ENCODE results near the gene DUSP16. TPM values are rescaled to one million over a fixed set of nuclear protein-coding genes. Genes with fewer than 3 reads are reported as not detected.

The DUSP16 gene
- polyA plus RNA-seq, 2 donors = 6.3 to 9.2 TPM

DNA sequence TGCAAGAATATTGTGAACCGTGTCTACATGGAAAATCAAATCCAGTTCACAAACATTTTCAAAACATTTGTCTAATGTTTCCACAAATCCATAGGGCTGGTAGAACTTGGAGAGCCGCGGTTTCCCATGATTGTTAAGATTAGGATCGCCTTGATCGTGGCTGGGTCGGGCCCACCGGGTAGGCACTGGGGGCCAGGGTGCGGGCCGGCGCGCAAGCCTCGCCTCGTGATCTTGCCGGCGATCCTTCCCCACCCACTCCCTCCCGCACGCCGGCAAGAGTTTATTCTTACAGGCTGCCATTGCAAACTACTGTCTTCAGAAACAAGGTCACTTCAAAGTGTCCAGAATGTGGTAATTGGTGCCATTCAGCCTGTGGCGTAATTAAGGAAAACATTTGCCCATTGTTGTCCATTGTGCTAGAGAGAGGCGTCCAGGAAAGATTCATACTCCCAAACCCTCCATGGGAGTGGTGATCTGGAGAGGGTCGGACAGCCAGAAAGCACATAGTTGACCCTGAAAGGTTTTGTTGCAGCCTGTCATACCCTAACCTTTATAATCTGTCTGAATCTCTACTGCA, 110.2 kb downstream of the DUSP16 start:
- no peak overlapping the region for H3K27ac ChIP-seq (ENCODE audit: low read depth in 2 of 2, low read length in 1 of 2)
- H3K4me3 ChIP-seq (ENCODE audit: low read depth in 1 of 2, low read length in 2 of 2) = no peak overlapping the region
- no peaks in the 10 kb centered on the region for H3K27me3 ChIP-seq (ENCODE audit: control insufficient read depth in 1 of 2, insufficient read depth in 2 of 2, low read length in 2 of 2)
- peaks cover 0 to 3% of the 10 kb centered on the region in 2 donors for H3K4me1 ChIP-seq (ENCODE audit: control insufficient read depth in 2 of 2, insufficient read depth in 2 of 2, low read length in 1 of 2)
- H3K9me3 ChIP-seq (ENCODE audit: control insufficient read depth in 2 of 2, insufficient read depth in 1 of 2, low read depth in 1 of 2, low read length in 1 of 2) = no peaks in the 10 kb centered on the region
- no peaks in the 10 kb centered on the region for H3K36me3 ChIP-seq (ENCODE audit: control insufficient read depth in 2 of 2, insufficient read depth in 2 of 2, low read length in 1 of 2)
- 96 to 97% methylated on average over 21 of the region's 21 CpGs for WGBS, 2 donors

DNA sequence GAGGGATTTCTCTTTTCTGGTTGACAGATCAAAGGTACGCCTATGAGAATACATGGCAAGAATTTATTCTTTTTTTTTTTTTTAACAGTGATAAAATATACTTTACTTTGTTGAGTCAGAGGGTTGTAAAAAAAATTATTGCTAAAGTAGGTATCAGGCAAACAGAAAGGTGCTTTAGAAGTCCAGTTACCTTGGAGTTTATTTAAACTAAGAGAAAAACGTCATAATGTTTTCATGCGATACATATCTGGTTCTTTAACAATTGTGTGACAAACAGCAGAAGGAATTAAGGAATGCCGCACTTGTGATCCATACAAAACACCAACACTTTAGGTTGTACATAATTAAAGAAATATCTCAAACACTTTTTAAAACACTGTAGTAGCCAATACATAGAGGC, 111.6 kb downstream of the DUSP16 start:
- Histone ChIP-seq H3K4me3 (ENCODE audit: low read depth in 1 of 2, low read length in 2 of 2) (no peak overlapping the region), H3K36me3 (ENCODE audit: control insufficient read depth in 2 of 2, insufficient read depth in 2 of 2, low read length in 1 of 2) (no peaks in the 10 kb centered on the region), H3K4me1 (ENCODE audit: control insufficient read depth in 2 of 2, insufficient read depth in 2 of 2, low read length in 1 of 2) (peaks cover 0 to 3% of the 10 kb centered on the region in 2 donors), H3K27ac (ENCODE audit: low read depth in 2 of 2, low read length in 1 of 2) (no peak overlapping the region), H3K27me3 (ENCODE audit: control insufficient read depth in 1 of 2, insufficient read depth in 2 of 2, low read length in 2 of 2) (no peaks in the 10 kb centered on the region), H3K9me3 (ENCODE audit: control insufficient read depth in 2 of 2, insufficient read depth in 1 of 2, low read depth in 1 of 2, low read length in 1 of 2) (no peaks in the 10 kb centered on the region)
- WGBS, 2 donors = 79 to 85% methylated on average over 4 of the region's 4 CpGs

DNA sequence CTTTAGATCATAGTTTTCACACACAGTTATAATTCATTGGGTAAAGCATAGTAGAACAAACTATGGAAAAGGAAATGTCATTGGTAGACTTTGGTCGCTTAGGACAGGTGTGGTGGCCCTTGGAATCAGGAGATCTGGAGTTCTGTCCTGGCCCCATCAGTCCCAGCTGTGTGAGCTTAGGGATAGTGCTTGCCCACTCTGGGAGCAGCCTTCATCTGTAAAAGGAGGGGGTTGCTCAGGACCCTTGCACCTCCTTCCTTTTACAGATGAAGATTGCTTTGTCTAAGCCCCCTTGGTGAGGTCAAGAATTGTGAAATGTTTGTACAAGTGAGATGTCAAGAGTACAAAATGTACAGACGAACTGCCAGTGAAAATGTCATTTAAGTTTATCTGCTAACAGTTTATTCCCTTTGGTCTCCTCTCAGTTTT, 112.6 kb downstream of the DUSP16 start:
- H3K4me3 ChIP-seq (ENCODE audit: low read depth in 1 of 2, low read length in 2 of 2) = no peak overlapping the region
- 71 to 85% methylated on average over 2 of the region's 2 CpGs for WGBS, 2 donors
- no peak overlapping the region for H3K27ac ChIP-seq (ENCODE audit: low read depth in 2 of 2, low read length in 1 of 2)

DNA sequence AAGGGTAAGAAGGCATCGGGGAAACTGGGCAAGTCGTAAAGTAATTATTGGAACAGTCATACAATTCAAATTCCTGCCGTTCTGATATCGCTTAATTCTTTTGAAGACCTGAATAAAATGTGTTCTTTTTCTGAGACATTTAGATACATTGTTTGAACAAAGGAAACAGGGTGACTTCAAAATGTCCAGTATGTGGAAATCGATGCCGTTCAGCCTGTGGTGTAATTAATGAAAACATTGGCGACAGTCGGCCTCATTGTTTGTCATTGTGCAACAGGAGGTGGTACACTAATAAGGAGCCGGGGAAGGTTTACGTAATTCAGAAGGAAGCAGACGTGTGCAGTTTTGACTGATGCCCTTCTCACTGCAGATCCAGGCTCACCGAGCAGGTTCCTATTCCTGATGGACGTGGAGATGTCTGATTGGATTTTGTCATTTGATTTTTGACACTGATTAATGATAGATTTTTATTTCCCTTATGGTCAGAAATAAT, 113.1 kb downstream of the DUSP16 start:
- no peaks in the 10 kb centered on the region for H3K9me3 ChIP-seq (ENCODE audit: control insufficient read depth in 2 of 2, insufficient read depth in 1 of 2, low read depth in 1 of 2, low read length in 1 of 2)
- no peak overlapping the region for H3K27ac ChIP-seq (ENCODE audit: low read depth in 2 of 2, low read length in 1 of 2)

More for the DNA sequence above, 112.6 kb downstream of the DUSP16 start:
- Histone ChIP-seq H3K36me3 (ENCODE audit: control insufficient read depth in 2 of 2, insufficient read depth in 2 of 2, low read length in 1 of 2) (no peaks in the 10 kb centered on the region), H3K9me3 (ENCODE audit: control insufficient read depth in 2 of 2, insufficient read depth in 1 of 2, low read depth in 1 of 2, low read length in 1 of 2) (no peaks in the 10 kb centered on the region), H3K27me3 (ENCODE audit: control insufficient read depth in 1 of 2, insufficient read depth in 2 of 2, low read length in 2 of 2) (no peaks in the 10 kb centered on the region), H3K4me1 (ENCODE audit: control insufficient read depth in 2 of 2, insufficient read depth in 2 of 2, low read length in 1 of 2) (peaks cover 0 to 3% of the 10 kb centered on the region in 2 donors)

DNA sequence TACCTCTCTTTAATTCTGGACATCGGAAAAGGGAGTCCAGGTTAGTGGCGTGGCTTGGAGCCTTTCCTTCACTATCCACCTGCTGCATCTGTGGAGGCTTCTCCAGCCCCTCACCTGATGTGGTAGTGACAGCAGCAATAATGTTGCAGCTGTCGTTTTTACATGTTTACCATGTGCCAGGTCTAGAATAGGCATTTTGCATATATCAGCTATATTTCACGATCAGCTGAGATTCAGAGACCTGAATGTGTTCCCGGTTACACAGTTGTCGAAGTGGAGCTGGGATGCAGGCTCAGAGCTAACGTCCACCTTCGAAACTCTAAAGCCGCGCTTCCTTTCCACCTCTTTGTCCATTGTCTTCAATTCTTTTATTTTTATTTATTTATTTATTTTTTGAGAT, 114.8 kb downstream of the DUSP16 start:
- H3K27ac ChIP-seq (ENCODE audit: low read depth in 2 of 2, low read length in 1 of 2) = no peak overlapping the region
- 96 to 97% methylated on average over 10 of the region's 10 CpGs for WGBS, 2 donors
- no peaks in the 10 kb centered on the region for H3K27me3 ChIP-seq (ENCODE audit: control insufficient read depth in 1 of 2, insufficient read depth in 2 of 2, low read length in 2 of 2)
- no peaks in the 10 kb centered on the region for H3K9me3 ChIP-seq (ENCODE audit: control insufficient read depth in 2 of 2, insufficient read depth in 1 of 2, low read depth in 1 of 2, low read length in 1 of 2)
- no peak overlapping the region for H3K4me3 ChIP-seq (ENCODE audit: low read depth in 1 of 2, low read length in 2 of 2)
- H3K4me1 ChIP-seq (ENCODE audit: control insufficient read depth in 2 of 2, insufficient read depth in 2 of 2, low read length in 1 of 2) = peaks cover 3 to 9% of the 10 kb centered on the region in 2 donors
- no peaks in the 10 kb centered on the region for H3K36me3 ChIP-seq (ENCODE audit: control insufficient read depth in 2 of 2, insufficient read depth in 2 of 2, low read length in 1 of 2)

More for the DNA sequence above, 113.1 kb downstream of the DUSP16 start:
- H3K27me3 ChIP-seq (ENCODE audit: control insufficient read depth in 1 of 2, insufficient read depth in 2 of 2, low read length in 2 of 2) = no peaks in the 10 kb centered on the region
- 59 to 60% methylated on average over 13 of the region's 13 CpGs for WGBS, 2 donors
- H3K36me3 ChIP-seq (ENCODE audit: control insufficient read depth in 2 of 2, insufficient read depth in 2 of 2, low read length in 1 of 2) = no peaks in the 10 kb centered on the region
- H3K4me3 ChIP-seq (ENCODE audit: low read depth in 1 of 2, low read length in 2 of 2) = no peak overlapping the region
- peaks cover 0 to 3% of the 10 kb centered on the region in 2 donors for H3K4me1 ChIP-seq (ENCODE audit: control insufficient read depth in 2 of 2, insufficient read depth in 2 of 2, low read length in 1 of 2)

DNA sequence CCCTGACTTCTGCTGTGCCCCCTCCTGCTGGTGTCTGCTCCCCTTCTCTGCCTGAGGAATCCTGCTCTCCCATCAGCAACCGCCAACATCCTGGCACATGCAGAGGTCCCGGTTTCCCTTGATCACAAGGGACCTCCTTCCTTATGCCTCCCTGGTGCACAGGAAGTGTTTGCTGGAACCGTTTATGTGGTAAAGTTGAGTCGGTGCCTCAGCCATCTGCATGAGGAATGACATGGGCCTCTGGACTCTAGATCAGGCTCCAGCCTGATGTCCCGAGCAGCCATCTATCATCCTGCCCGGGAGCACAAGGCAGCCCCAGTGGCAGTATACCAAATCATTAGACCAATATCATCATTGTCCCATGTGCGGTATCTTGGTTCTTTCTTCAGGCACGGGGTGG, 115.4 kb downstream of the DUSP16 start:
- H3K27me3 ChIP-seq (ENCODE audit: control insufficient read depth in 1 of 2, insufficient read depth in 2 of 2, low read length in 2 of 2) = no peaks in the 10 kb centered on the region
- no peaks in the 10 kb centered on the region for H3K9me3 ChIP-seq (ENCODE audit: control insufficient read depth in 2 of 2, insufficient read depth in 1 of 2, low read depth in 1 of 2, low read length in 1 of 2)
- H3K36me3 ChIP-seq (ENCODE audit: control insufficient read depth in 2 of 2, insufficient read depth in 2 of 2, low read length in 1 of 2) = no peaks in the 10 kb centered on the region
- no peak overlapping the region for H3K27ac ChIP-seq (ENCODE audit: low read depth in 2 of 2, low read length in 1 of 2)
- 74 to 81% methylated on average over 8 of the region's 8 CpGs for WGBS, 2 donors
- H3K4me1 ChIP-seq (ENCODE audit: control insufficient read depth in 2 of 2, insufficient read depth in 2 of 2, low read length in 1 of 2) = peaks cover 3 to 9% of the 10 kb centered on the region in 2 donors
- no peak overlapping the region for H3K4me3 ChIP-seq (ENCODE audit: low read depth in 1 of 2, low read length in 2 of 2)

DNA sequence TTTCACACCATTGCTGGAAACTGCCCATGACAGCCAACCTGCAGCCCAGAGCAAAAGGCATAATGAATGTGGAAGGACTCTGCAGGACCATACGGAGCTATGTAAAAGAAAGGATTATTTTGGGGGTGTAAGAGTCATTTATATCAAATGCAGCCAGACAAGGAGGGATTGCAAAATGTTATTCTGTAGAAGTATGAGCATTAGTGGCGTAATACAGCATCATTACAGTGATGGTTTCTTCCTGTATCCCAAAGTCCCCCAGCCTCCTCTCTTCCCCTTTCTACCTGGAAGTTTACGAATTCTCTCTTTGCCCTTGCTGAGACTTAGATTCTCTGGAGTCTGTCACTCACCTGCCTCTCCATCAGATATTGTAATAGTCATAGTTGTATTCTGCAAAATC, 115.9 kb downstream of the DUSP16 start:
- Histone ChIP-seq H3K4me3 (ENCODE audit: low read depth in 1 of 2, low read length in 2 of 2) (no peak overlapping the region), H3K4me1 (ENCODE audit: control insufficient read depth in 2 of 2, insufficient read depth in 2 of 2, low read length in 1 of 2) (peaks cover 3 to 11% of the 10 kb centered on the region in 2 donors), H3K27ac (ENCODE audit: low read depth in 2 of 2, low read length in 1 of 2) (no peak overlapping the region), H3K27me3 (ENCODE audit: control insufficient read depth in 1 of 2, insufficient read depth in 2 of 2, low read length in 2 of 2) (no peaks in the 10 kb centered on the region), H3K9me3 (ENCODE audit: control insufficient read depth in 2 of 2, insufficient read depth in 1 of 2, low read depth in 1 of 2, low read length in 1 of 2) (no peaks in the 10 kb centered on the region), H3K36me3 (ENCODE audit: control insufficient read depth in 2 of 2, insufficient read depth in 2 of 2, low read length in 1 of 2) (no peaks in the 10 kb centered on the region)
- 91 to 93% methylated on average over 3 of the region's 3 CpGs for WGBS, 2 donors

DNA sequence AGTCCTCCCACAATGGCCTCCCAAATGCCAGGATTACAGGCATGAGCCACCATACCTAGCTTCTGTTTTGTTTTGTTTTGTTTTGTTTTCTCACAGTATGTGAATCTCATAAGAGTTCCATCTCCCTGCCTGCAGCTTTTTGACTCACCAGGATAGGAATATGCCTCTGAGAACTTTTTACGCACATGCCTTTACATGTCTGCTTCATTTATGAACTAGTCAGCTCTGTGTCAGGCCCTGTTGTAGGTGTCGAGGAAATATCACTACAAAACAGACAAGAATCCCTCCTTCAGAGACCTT, 116.8 kb downstream of the DUSP16 start:
- no peak overlapping the region for H3K27ac ChIP-seq (ENCODE audit: low read depth in 2 of 2, low read length in 1 of 2)
- H3K4me3 ChIP-seq (ENCODE audit: low read depth in 1 of 2, low read length in 2 of 2) = no peak overlapping the region
- peaks cover 3 to 13% of the 10 kb centered on the region in 2 donors for H3K4me1 ChIP-seq (ENCODE audit: control insufficient read depth in 2 of 2, insufficient read depth in 2 of 2, low read length in 1 of 2)
- 70 to 79% methylated on average over 2 of the region's 2 CpGs for WGBS, 2 donors
- H3K27me3 ChIP-seq (ENCODE audit: control insufficient read depth in 1 of 2, insufficient read depth in 2 of 2, low read length in 2 of 2) = no peaks in the 10 kb centered on the region
- no peaks in the 10 kb centered on the region for H3K9me3 ChIP-seq (ENCODE audit: control insufficient read depth in 2 of 2, insufficient read depth in 1 of 2, low read depth in 1 of 2, low read length in 1 of 2)
- peaks cover 0 to 1% of the 10 kb centered on the region in 2 donors for H3K36me3 ChIP-seq (ENCODE audit: control insufficient read depth in 2 of 2, insufficient read depth in 2 of 2, low read length in 1 of 2)

DNA sequence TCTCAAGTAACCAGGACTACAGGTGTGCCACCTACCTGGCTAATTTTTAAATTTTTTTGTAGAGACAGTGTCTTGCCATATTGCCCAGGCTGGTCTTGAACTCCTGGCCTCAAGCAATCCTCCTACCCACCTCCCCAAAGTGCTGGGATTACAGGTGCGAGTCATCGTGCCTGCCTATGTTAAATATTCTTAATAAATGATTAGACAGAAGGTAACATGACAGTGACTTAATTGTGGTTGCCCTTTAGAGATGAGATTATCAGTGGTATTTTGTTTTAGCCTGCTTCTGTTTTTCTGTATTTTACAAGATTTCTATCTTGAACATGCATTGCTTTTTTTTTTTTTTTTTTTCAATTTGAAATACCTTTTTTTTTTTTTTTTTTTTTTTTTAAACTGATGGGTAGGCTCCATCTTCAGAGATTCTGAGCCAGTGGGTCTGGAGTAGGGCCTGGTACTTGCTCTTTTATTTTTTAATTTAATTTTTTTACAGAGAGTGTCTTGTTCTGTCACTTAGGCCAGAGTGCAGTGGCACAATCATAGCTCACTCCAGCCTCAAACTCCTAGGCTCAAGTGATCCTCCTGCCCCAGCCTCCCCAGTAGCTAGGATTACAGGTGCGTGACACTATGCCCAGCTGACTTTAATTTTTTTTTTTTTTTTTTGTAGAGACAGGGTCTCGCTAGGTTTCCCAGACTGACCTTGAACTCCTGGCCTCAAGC, 117.3 kb downstream of the DUSP16 start:
- Histone ChIP-seq H3K4me3 (ENCODE audit: low read depth in 1 of 2, low read length in 2 of 2) (no peak overlapping the region), H3K9me3 (ENCODE audit: control insufficient read depth in 2 of 2, insufficient read depth in 1 of 2, low read depth in 1 of 2, low read length in 1 of 2) (no peaks in the 10 kb centered on the region), H3K4me1 (ENCODE audit: control insufficient read depth in 2 of 2, insufficient read depth in 2 of 2, low read length in 1 of 2) (peaks cover 3 to 13% of the 10 kb centered on the region in 2 donors), H3K27me3 (ENCODE audit: control insufficient read depth in 1 of 2, insufficient read depth in 2 of 2, low read length in 2 of 2) (no peaks in the 10 kb centered on the region), H3K36me3 (ENCODE audit: control insufficient read depth in 2 of 2, insufficient read depth in 2 of 2, low read length in 1 of 2) (peaks cover 0 to 3% of the 10 kb centered on the region in 2 donors), H3K27ac (ENCODE audit: low read depth in 2 of 2, low read length in 1 of 2) (no peak overlapping the region)
- 93 to 95% methylated on average over 4 of the region's 4 CpGs for WGBS, 2 donors

DNA sequence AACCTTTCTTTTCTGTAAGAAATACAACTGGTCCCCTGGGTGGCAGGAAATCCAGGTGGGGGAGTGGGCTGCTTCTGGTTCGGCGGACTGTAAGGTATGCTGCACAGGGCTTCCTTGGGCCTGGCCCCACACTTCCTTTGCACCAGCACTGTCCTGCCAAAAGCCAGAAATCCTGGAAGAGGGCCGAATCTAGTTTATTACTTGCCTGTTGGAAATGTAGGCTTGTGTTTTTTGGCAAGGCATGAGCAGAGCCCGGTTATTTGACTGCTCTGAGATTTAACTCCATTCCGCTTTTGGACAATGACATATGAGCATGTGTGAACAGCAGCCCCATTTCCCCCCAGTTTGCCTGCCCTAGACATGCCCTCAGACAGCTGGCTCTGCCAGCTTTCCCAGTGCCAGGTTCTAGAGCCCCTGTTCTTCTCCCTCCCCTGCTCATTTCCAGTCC, 119.2 kb downstream of the DUSP16 start:
- WGBS, 2 donors = 21 to 38% methylated on average over 5 of the region's 5 CpGs
- no peak overlapping the region for H3K4me3 ChIP-seq (ENCODE audit: low read depth in 1 of 2, low read length in 2 of 2)
- peaks cover 3 to 10% of the 10 kb centered on the region in 2 donors for H3K4me1 ChIP-seq (ENCODE audit: control insufficient read depth in 2 of 2, insufficient read depth in 2 of 2, low read length in 1 of 2)
- peak overlapping the region; percentile 43 to 47 for H3K27ac ChIP-seq (ENCODE audit: low read depth in 2 of 2, low read length in 1 of 2)
- H3K27me3 ChIP-seq (ENCODE audit: control insufficient read depth in 1 of 2, insufficient read depth in 2 of 2, low read length in 2 of 2) = no peaks in the 10 kb centered on the region
- no peaks in the 10 kb centered on the region for H3K9me3 ChIP-seq (ENCODE audit: control insufficient read depth in 2 of 2, insufficient read depth in 1 of 2, low read depth in 1 of 2, low read length in 1 of 2)
- H3K36me3 ChIP-seq (ENCODE audit: control insufficient read depth in 2 of 2, insufficient read depth in 2 of 2, low read length in 1 of 2) = peaks cover 0 to 3% of the 10 kb centered on the region in 2 donors
